ENCODE results near the gene PEX11B. TPM values are rescaled to one million over a fixed set of nuclear protein-coding genes. Genes with fewer than 3 reads are reported as not detected.

PEX11B gene
- 27.4 TPM for total RNA-seq (2021; ENCODE audit: unreplicated experiment)
- 28.0 TPM for polyA plus RNA-seq (2012; ENCODE audit: insufficient read length)
- percentile 73 among the genes with signal in this experiment for Bru-seq, nascent RNA
- percentile 90 among the genes with signal in this experiment for BruChase-seq, experiment 1, labeled RNA remaining after a 2-hour chase
- percentile 86 among the genes with signal in this experiment for BruChase-seq, experiment 2, labeled RNA remaining after a 6-hour chase
- long read RNA-seq, transcript PEX11B-201 (4 exons, 1,740 nt): major isoform, 40 of 52 reads
- long read RNA-seq, partial matches to known transcripts: 5 of 52 reads
- long read RNA-seq, other reads (novel, unspliced or antisense): 7 of 52 reads

GRCh38 chr1:145918144-145918991, at the start of gene PEX11B:
Gene PEX11B (minus strand): TSS chr1:145918717. CDS start chr1:145918688, 29 bp downstream.
- no peak for TF ChIP-seq CTCF (IDR thresholded peaks at IDR 0.05)
- TF ChIP-seq SIN3A (IDR thresholded peaks at IDR 0.05; ENCODE audit: borderline replicate concordance, insufficient read depth, low read depth, low read length): 0 out of 2 replicates have a peak, but pooled peaks have one; percentile 62
- TF ChIP-seq POLR2AphosphoS5 (IDR thresholded peaks at IDR 0.05; ENCODE audit: low read depth, low read length): peak; percentile 65; the same call in 1 of the 2 replicates
- TF ChIP-seq REST (IDR thresholded peaks at IDR 0.05; ENCODE audit: insufficient read depth in 1 of 2, low read depth in 2 of 2, low read length in 1 of 2): no peak
- DNase-seq (ENCODE audit: low read depth, low spot score) (peak; percentile 78), ATAC-seq (peak; percentile 91)
- in situ Hi-C loops (cut with HindIII; ENCODE audit: low pct_unique_long_range_greater_than_20kb, low sequenced_read_pairs) (no loop called here), intact Hi-C loops (cut with micrococcal nuclease; ENCODE audit: unreplicated experiment) (loop anchor here (10.0 kb wide), 1 partner anchor 64 kb away; the partner anchor contains the start of gene PIAS3)
- ChIA-PET POLR2A (interaction anchor here (0.6 to 2.2 kb wide), 2 partner anchors 9 to 27 kb away, joined by 3 to 9 read pairs; partner anchors contain the start of gene RBM8A), CTCF (interaction anchor here (0.6 to 1.4 kb wide), 4 partner anchors 11 to 95 kb away, joined by 3 to 4 read pairs (median 3); partner anchors contain the start of genes POLR3C and RNF115)
- Histone ChIP-seq H3K27me3 (ENCODE audit: control insufficient read depth, insufficient read depth, low read length) (no peaks in the 10 kb centered on the region), H3K36me3 (ENCODE audit: control insufficient read depth, insufficient read depth, low read length) (peaks cover 10% of the 10 kb centered on the region), H3K27ac (ENCODE audit: low read length) (peak within 1 kb of the TSS; percentile 93), H3K4me1 (ENCODE audit: control insufficient read depth, insufficient read depth, low read length) (peaks cover 18% of the 10 kb centered on the region), H3K4me3 (ENCODE audit: low read depth in 2 of 2, low read length in 2 of 2) (peak within 1 kb of the TSS; percentile 92 to 94), H3K9me3 (ENCODE audit: control insufficient read depth, insufficient read depth, low read depth, low read length) (no peaks in the 10 kb centered on the region)
- no TSS peak for BruUV-seq (replicated peaks)

- Histone ChIP-seq H3K4me3 (ENCODE audit: low read depth in 2 of 2, low read length in 2 of 2) (no peak overlapping the region), H3K27ac (ENCODE audit: low read length) (no peak overlapping the region), H3K4me1 (ENCODE audit: control insufficient read depth, insufficient read depth, low read length) (peaks cover 15% of the 10 kb centered on the region), H3K27me3 (ENCODE audit: control insufficient read depth, insufficient read depth, low read length) (no peaks in the 10 kb centered on the region), H3K9me3 (ENCODE audit: control insufficient read depth, insufficient read depth, low read depth, low read length) (peaks cover 3% of the 10 kb centered on the region; the same call in 1 of the 2 replicates), H3K36me3 (ENCODE audit: control insufficient read depth, insufficient read depth, low read length) (no peaks in the 10 kb centered on the region)
- ChIA-PET CTCF (interaction anchor here (1.0 kb wide), 1 partner anchor 9 kb away, joined by 3 read pairs; the partner anchor contains the start of gene LIX1L), POLR2A (no interaction called here)
- no peak for TF ChIP-seq POLR2AphosphoS5 (IDR thresholded peaks at IDR 0.05; ENCODE audit: low read depth, low read length)
- TF ChIP-seq CTCF (IDR thresholded peaks at IDR 0.05): no peak
- ATAC-seq (no peak), DNase-seq (ENCODE audit: low read depth, low spot score) (no peak)
- no TSS peak for BruUV-seq (replicated peaks)
- intact Hi-C loops (cut with micrococcal nuclease; ENCODE audit: unreplicated experiment): no loop called here
- in situ Hi-C loops (cut with HindIII; ENCODE audit: low pct_unique_long_range_greater_than_20kb, low sequenced_read_pairs): no loop called here
These were observed 48.8 kb upstream of the PEX11B start for GRCh38 chr1:145967288-145967687.
